WTC11 (cell line): Measurements from ENCODE around the gene CACNA1C. TPM values are rescaled to one million over a fixed set of nuclear protein-coding genes. Genes with fewer than 3 reads are reported as not detected.

Source experiments
- ELF4 ChIP-seq: sonication (generic); formaldehyde crosslinking; IDR thresholded peaks from 2 replicates; pipeline ENCODE4 v1.8.1; 2022; ENCODE audit warnings: low read depth, mild to moderate bottlenecking, moderate library complexity, missing genetic modification reagents
- ESRRA ChIP-seq: sonication (generic); formaldehyde crosslinking; IDR thresholded peaks from 2 replicates; pipeline ENCODE4 v1.8.1; 2022; ENCODE audit warnings: mild to moderate bottlenecking, missing genetic modification reagents, borderline replicate concordance
- JUN ChIP-seq: sonication (generic); formaldehyde crosslinking; IDR thresholded peaks from 2 replicates; pipeline ENCODE4 v1.8.0; 2023; ENCODE audit warnings: mild to moderate bottlenecking, missing genetic modification reagents
- NR1H2 ChIP-seq: sonication (generic); formaldehyde crosslinking; IDR thresholded peaks from 2 replicates; pipeline ENCODE4 v1.9.0; 2021; ENCODE audit warnings: mild to moderate bottlenecking, moderate library complexity, missing genetic modification reagents
- RORB ChIP-seq: fragments of 250-450 bp; sonication (Bioruptor Pico); IDR thresholded peaks from 2 replicates; pipeline ENCODE4 v1.9.0; 2021; ENCODE audit warnings: mild to moderate bottlenecking
- SMAD3 ChIP-seq: sonication (generic); formaldehyde crosslinking; IDR thresholded peaks from 2 replicates; pipeline ENCODE4 v1.8.0; 2022; ENCODE audit warnings: missing genetic modification reagents, mild to moderate bottlenecking, borderline replicate concordance
- TEAD1 ChIP-seq: sonication (generic); formaldehyde crosslinking; IDR thresholded peaks from 2 replicates; pipeline ENCODE4 v1.8.0; 2022; ENCODE audit warnings: mild to moderate bottlenecking, missing genetic modification reagents
- ZNF138 ChIP-seq: sonication (generic); formaldehyde crosslinking; conservative IDR thresholded peaks from 2 replicates; pipeline ENCODE4 v1.8.1; 2022; ENCODE audit warnings: mild to moderate bottlenecking, moderate library complexity, missing genetic modification reagents
- ZNF232 ChIP-seq: sonication (generic); formaldehyde crosslinking; IDR thresholded peaks from 2 replicates; pipeline ENCODE4 v1.8.0; 2022; ENCODE audit warnings: mild to moderate bottlenecking, missing genetic modification reagents
- ZNF263 ChIP-seq: sonication (generic); formaldehyde crosslinking; IDR thresholded peaks from 2 replicates; pipeline ENCODE4 v1.8.1; 2022; ENCODE audit warnings: low read depth, mild to moderate bottlenecking, moderate library complexity, missing genetic modification reagents
- total RNA-seq: library from RNA; stranded (reverse); gene quantifications from 3 replicates; pipeline ENCODE4 v1.2.3, GENCODE V29; 2021
- TF ChIP-seq, protein P1 (sequence below): sonication (generic); formaldehyde crosslinking; IDR thresholded peaks from 2 replicates; pipeline ENCODE4 v1.8.0; 2022; ENCODE audit warnings: mild to moderate bottlenecking, missing genetic modification reagents
- TF ChIP-seq, protein P2 (sequence below): sonication (generic); formaldehyde crosslinking; IDR thresholded peaks from 2 replicates; pipeline ENCODE4 v1.8.0; 2023; ENCODE audit warnings: missing genetic modification reagents
- TF ChIP-seq, protein P3 (sequence below): fragments of 250-450 bp; sonication (Bioruptor Pico); IDR thresholded peaks from 2 replicates; pipeline ENCODE4 v1.9.0; 2021; ENCODE audit warnings: mild to moderate bottlenecking
- TF ChIP-seq, protein P4 (sequence below): sonication (generic); formaldehyde crosslinking; IDR thresholded peaks from 2 replicates; pipeline ENCODE4 v1.8.0; 2022; ENCODE audit warnings: mild to moderate bottlenecking, missing genetic modification reagents
- TF ChIP-seq, protein P5 (sequence below): sonication (generic); formaldehyde crosslinking; IDR thresholded peaks from 2 replicates; pipeline ENCODE4 v1.8.1; 2022; ENCODE audit warnings: missing genetic modification reagents, borderline replicate concordance
- TF ChIP-seq, protein P6 (sequence below): fragments of 250-450 bp; sonication (Bioruptor Pico); IDR thresholded peaks from 2 replicates; pipeline ENCODE4 v1.9.0; 2021; ENCODE audit warnings: mild to moderate bottlenecking, borderline replicate concordance
- TF ChIP-seq, protein P7 (sequence below): sonication (generic); formaldehyde crosslinking; IDR thresholded peaks from 2 replicates; pipeline ENCODE4 v1.8.1; 2022; ENCODE audit warnings: mild to moderate bottlenecking, moderate library complexity, missing genetic modification reagents
- TF ChIP-seq, protein P8 (sequence below): sonication (generic); formaldehyde crosslinking; IDR thresholded peaks from 2 replicates; pipeline ENCODE4 v1.8.0; 2022; ENCODE audit warnings: mild to moderate bottlenecking, missing genetic modification reagents
- TF ChIP-seq, protein P9 (sequence below): fragments of 250-450 bp; sonication (Bioruptor Pico); IDR thresholded peaks from 2 replicates; pipeline ENCODE4 v1.8.0; 2021; ENCODE audit warnings: mild to moderate bottlenecking
- TF ChIP-seq, protein P10 (sequence below): sonication (generic); formaldehyde crosslinking; IDR thresholded peaks from 2 replicates; pipeline ENCODE4 v1.8.1; 2023; ENCODE audit warnings: mild to moderate bottlenecking, missing genetic modification reagents, moderate library complexity

The CACNA1C gene
- total RNA-seq, 1 experiment from 2014 or later: 1.7 TPM

DNA sequence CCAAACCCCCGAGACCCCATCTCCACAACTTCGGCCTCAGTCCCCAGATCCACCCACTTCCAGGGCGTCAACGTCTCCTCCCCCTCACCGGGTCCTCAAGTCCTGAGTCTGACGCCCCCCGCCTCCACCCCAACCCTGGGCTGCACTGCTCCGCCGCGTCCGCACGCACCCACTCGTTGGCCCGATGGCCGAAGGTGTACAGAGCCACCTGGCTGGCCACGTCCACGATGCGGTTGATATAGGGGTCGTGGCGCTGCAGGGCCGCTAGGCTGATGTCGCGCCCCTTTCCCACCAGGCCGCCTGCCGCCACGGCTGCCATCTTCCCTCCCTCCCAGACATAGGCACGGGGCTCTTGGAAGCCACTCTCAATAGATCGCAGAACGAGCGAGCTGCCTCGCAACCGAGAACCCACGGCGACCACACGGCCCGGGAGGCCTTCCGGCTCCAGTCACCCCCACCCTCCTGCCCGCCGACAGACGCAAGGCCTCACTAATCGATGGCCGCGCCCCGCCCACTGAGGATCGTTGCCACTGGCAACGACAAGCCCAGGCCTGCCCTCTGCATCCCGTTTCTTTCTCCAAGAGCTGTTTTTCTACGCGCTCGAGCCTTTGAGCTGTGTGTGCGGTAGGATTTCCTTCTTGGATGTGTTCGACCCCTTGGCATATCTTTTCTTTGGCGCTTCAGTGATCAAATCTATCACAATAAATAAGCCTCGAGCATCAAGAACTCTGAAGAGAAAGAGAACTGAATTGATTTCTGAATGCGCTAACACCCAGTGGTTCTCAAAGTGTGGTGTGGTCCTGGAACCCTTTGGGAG lies 48.5 kb upstream of the CACNA1C start, which contains the start of gene DCP1B (continued):
- TF ChIP-seq, protein P1, sequence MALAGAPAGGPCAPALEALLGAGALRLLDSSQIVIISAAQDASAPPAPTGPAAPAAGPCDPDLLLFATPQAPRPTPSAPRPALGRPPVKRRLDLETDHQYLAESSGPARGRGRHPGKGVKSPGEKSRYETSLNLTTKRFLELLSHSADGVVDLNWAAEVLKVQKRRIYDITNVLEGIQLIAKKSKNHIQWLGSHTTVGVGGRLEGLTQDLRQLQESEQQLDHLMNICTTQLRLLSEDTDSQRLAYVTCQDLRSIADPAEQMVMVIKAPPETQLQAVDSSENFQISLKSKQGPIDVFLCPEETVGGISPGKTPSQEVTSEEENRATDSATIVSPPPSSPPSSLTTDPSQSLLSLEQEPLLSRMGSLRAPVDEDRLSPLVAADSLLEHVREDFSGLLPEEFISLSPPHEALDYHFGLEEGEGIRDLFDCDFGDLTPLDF (CRISPR knock-in tag): 0 out of 2 replicates have a peak, but pooled peaks have one; percentile 47
- TF ChIP-seq, protein P2, sequence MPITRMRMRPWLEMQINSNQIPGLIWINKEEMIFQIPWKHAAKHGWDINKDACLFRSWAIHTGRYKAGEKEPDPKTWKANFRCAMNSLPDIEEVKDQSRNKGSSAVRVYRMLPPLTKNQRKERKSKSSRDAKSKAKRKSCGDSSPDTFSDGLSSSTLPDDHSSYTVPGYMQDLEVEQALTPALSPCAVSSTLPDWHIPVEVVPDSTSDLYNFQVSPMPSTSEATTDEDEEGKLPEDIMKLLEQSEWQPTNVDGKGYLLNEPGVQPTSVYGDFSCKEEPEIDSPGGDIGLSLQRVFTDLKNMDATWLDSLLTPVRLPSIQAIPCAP: no peak
- TF ChIP-seq, protein P3, sequence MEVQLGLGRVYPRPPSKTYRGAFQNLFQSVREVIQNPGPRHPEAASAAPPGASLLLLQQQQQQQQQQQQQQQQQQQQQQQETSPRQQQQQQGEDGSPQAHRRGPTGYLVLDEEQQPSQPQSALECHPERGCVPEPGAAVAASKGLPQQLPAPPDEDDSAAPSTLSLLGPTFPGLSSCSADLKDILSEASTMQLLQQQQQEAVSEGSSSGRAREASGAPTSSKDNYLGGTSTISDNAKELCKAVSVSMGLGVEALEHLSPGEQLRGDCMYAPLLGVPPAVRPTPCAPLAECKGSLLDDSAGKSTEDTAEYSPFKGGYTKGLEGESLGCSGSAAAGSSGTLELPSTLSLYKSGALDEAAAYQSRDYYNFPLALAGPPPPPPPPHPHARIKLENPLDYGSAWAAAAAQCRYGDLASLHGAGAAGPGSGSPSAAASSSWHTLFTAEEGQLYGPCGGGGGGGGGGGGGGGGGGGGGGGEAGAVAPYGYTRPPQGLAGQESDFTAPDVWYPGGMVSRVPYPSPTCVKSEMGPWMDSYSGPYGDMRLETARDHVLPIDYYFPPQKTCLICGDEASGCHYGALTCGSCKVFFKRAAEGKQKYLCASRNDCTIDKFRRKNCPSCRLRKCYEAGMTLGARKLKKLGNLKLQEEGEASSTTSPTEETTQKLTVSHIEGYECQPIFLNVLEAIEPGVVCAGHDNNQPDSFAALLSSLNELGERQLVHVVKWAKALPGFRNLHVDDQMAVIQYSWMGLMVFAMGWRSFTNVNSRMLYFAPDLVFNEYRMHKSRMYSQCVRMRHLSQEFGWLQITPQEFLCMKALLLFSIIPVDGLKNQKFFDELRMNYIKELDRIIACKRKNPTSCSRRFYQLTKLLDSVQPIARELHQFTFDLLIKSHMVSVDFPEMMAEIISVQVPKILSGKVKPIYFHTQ (CRISPR knock-in tag): no peak
- TF ChIP-seq RORB (CRISPR knock-in tag): no peak
- TF ChIP-seq, protein P4, sequence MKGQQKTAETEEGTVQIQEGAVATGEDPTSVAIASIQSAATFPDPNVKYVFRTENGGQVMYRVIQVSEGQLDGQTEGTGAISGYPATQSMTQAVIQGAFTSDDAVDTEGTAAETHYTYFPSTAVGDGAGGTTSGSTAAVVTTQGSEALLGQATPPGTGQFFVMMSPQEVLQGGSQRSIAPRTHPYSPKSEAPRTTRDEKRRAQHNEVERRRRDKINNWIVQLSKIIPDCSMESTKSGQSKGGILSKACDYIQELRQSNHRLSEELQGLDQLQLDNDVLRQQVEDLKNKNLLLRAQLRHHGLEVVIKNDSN (CRISPR knock-in tag): no peak
- peak; percentile 68; the same call in 1 of the 2 replicates for TF ChIP-seq SMAD3 (CRISPR knock-in tag)
- no peak for TF ChIP-seq ZNF138 (CRISPR knock-in tag)
- TF ChIP-seq, protein P5, sequence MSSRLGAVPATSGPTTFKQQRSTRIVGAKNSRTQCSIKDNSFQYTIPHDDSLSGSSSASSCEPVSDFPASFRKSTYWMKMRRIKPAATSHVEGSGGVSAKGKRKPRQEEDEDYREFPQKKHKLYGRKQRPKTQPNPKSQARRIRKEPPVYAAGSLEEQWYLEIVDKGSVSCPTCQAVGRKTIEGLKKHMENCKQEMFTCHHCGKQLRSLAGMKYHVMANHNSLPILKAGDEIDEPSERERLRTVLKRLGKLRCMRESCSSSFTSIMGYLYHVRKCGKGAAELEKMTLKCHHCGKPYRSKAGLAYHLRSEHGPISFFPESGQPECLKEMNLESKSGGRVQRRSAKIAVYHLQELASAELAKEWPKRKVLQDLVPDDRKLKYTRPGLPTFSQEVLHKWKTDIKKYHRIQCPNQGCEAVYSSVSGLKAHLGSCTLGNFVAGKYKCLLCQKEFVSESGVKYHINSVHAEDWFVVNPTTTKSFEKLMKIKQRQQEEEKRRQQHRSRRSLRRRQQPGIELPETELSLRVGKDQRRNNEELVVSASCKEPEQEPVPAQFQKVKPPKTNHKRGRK (CRISPR knock-in tag): no peak
- TF ChIP-seq ZNF263 (CRISPR knock-in tag): no peak
- TF ChIP-seq, protein P6, sequence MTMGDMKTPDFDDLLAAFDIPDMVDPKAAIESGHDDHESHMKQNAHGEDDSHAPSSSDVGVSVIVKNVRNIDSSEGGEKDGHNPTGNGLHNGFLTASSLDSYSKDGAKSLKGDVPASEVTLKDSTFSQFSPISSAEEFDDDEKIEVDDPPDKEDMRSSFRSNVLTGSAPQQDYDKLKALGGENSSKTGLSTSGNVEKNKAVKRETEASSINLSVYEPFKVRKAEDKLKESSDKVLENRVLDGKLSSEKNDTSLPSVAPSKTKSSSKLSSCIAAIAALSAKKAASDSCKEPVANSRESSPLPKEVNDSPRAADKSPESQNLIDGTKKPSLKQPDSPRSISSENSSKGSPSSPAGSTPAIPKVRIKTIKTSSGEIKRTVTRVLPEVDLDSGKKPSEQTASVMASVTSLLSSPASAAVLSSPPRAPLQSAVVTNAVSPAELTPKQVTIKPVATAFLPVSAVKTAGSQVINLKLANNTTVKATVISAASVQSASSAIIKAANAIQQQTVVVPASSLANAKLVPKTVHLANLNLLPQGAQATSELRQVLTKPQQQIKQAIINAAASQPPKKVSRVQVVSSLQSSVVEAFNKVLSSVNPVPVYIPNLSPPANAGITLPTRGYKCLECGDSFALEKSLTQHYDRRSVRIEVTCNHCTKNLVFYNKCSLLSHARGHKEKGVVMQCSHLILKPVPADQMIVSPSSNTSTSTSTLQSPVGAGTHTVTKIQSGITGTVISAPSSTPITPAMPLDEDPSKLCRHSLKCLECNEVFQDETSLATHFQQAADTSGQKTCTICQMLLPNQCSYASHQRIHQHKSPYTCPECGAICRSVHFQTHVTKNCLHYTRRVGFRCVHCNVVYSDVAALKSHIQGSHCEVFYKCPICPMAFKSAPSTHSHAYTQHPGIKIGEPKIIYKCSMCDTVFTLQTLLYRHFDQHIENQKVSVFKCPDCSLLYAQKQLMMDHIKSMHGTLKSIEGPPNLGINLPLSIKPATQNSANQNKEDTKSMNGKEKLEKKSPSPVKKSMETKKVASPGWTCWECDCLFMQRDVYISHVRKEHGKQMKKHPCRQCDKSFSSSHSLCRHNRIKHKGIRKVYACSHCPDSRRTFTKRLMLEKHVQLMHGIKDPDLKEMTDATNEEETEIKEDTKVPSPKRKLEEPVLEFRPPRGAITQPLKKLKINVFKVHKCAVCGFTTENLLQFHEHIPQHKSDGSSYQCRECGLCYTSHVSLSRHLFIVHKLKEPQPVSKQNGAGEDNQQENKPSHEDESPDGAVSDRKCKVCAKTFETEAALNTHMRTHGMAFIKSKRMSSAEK (CRISPR knock-in tag): no peak
- TF ChIP-seq ESRRA (CRISPR knock-in tag): no peak; the same call in 1 of the 2 replicates
- TF ChIP-seq, protein P7, sequence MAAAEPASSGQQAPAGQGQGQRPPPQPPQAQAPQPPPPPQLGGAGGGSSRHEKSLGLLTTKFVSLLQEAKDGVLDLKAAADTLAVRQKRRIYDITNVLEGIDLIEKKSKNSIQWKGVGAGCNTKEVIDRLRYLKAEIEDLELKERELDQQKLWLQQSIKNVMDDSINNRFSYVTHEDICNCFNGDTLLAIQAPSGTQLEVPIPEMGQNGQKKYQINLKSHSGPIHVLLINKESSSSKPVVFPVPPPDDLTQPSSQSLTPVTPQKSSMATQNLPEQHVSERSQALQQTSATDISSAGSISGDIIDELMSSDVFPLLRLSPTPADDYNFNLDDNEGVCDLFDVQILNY (CRISPR knock-in tag): no peak; the same call in 1 of the 2 replicates
- TF ChIP-seq NR1H2 (CRISPR knock-in tag): no peak
- TF ChIP-seq, protein P8, sequence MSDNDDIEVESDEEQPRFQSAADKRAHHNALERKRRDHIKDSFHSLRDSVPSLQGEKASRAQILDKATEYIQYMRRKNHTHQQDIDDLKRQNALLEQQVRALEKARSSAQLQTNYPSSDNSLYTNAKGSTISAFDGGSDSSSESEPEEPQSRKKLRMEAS (CRISPR knock-in tag): peak; percentile 85
- TF ChIP-seq, protein P9, sequence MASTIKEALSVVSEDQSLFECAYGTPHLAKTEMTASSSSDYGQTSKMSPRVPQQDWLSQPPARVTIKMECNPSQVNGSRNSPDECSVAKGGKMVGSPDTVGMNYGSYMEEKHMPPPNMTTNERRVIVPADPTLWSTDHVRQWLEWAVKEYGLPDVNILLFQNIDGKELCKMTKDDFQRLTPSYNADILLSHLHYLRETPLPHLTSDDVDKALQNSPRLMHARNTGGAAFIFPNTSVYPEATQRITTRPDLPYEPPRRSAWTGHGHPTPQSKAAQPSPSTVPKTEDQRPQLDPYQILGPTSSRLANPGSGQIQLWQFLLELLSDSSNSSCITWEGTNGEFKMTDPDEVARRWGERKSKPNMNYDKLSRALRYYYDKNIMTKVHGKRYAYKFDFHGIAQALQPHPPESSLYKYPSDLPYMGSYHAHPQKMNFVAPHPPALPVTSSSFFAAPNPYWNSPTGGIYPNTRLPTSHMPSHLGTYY (CRISPR knock-in tag): no peak
- TF ChIP-seq, protein P10, sequence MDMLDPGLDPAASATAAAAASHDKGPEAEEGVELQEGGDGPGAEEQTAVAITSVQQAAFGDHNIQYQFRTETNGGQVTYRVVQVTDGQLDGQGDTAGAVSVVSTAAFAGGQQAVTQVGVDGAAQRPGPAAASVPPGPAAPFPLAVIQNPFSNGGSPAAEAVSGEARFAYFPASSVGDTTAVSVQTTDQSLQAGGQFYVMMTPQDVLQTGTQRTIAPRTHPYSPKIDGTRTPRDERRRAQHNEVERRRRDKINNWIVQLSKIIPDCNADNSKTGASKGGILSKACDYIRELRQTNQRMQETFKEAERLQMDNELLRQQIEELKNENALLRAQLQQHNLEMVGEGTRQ (CRISPR knock-in tag): 0 out of 2 replicates have a peak, but pooled peaks have one; percentile 45
- peak; percentile 80; the same call in 1 of the 2 replicates for TF ChIP-seq TEAD1 (CRISPR knock-in tag)
- TF ChIP-seq ZNF232 (CRISPR knock-in tag): peak; percentile 82; the same call in 1 of the 2 replicates
- no peak for TF ChIP-seq JUN (CRISPR knock-in tag)
- no peak for TF ChIP-seq ELF4 (CRISPR knock-in tag)
